ENCODE results near the gene ACTL9.

- no peak for TF ChIP-seq CTCF (IDR thresholded peaks at IDR 0.05)
- TF ChIP-seq POLR2A (IDR thresholded peaks at IDR 0.05): no peak
These were observed 22.7 kb upstream of the ACTL9 start, which contains the start of gene OR2Z1 for GRCh38 chr19:8721334-8721733.
